GM19463 (cell line): Measurements from ENCODE around the gene CCNJL.
"Not testable (repeated sequence)": the region's sequence is repeated elsewhere in the genome, so short reads cannot be mapped to it uniquely, and the experiment has no call there.

Experiments used
- ATAC-seq: cut with Tn5 transposase; IDR thresholded peaks from one replicate; pipeline ENCODE4 v1.9.1; 2021; ENCODE audit warnings: mild to moderate bottlenecking, moderate library complexity; ENCODE audit not compliant: unreplicated experiment

The CCNJL gene

GRCh38 chr5:160334716-160335115 lies 22.4 kb upstream of the CCNJL start:
- not testable (repeated sequence) for ATAC-seq

GRCh38 chr5:160333721-160334120 lies 21.4 kb upstream of the CCNJL start:
- no peak for ATAC-seq

GRCh38 chr5:160330212-160330611 lies 17.8 kb upstream of the CCNJL start:
- no peak for ATAC-seq

- ATAC-seq: no peak
These were observed 15.5 kb upstream of the CCNJL start for GRCh38 chr5:160327818-160328217.

GRCh38 chr5:160326981-160327380 lies 14.6 kb upstream of the CCNJL start:
- no peak for ATAC-seq

GRCh38 chr5:160325716-160326115 lies 13.4 kb upstream of the CCNJL start:
- ATAC-seq: no peak

- ATAC-seq: no peak
These were observed 12.5 kb upstream of the CCNJL start for GRCh38 chr5:160324886-160325285.

GRCh38 chr5:160318409-160318808 lies 6.0 kb upstream of the CCNJL start:
- ATAC-seq: no peak

- ATAC-seq: no peak
These were observed 5.1 kb upstream of the CCNJL start for GRCh38 chr5:160317434-160317833.

GRCh38 chr5:160315968-160316367 lies 3.6 kb upstream of the CCNJL start:
- peak; percentile 39 for ATAC-seq

GRCh38 chr5:160312960-160313727 lies 780 bp upstream of the CCNJL start:
- no peak for ATAC-seq

GRCh38 chr5:160311491-160312133 lies 752 bp downstream of the CCNJL start:
- no peak for ATAC-seq

GRCh38 chr5:160310552-160311295 lies 1.6 kb downstream of the CCNJL start:
- no peak for ATAC-seq

- no peak for ATAC-seq
These were observed 2.2 kb downstream of the CCNJL start for GRCh38 chr5:160310140-160310539.

- no peak for ATAC-seq
These were observed 5.7 kb downstream of the CCNJL start for GRCh38 chr5:160306696-160307095.

GRCh38 chr5:160305319-160305718 lies 7.0 kb downstream of the CCNJL start:
- ATAC-seq: no peak

GRCh38 chr5:160303690-160304089 lies 8.7 kb downstream of the CCNJL start:
- no peak for ATAC-seq

GRCh38 chr5:160298189-160298588 lies 14.2 kb downstream of the CCNJL start:
- ATAC-seq: no peak

GRCh38 chr5:160297776-160298175 lies 14.6 kb downstream of the CCNJL start:
- ATAC-seq: no peak

- ATAC-seq: no peak
These were observed 15.4 kb downstream of the CCNJL start for GRCh38 chr5:160297004-160297403.

GRCh38 chr5:160296496-160296895 lies 15.9 kb downstream of the CCNJL start:
- no peak for ATAC-seq
